H9 (cell line): ENCODE measurements around the gene UQCRFS1. TPM values are rescaled to one million over a fixed set of nuclear protein-coding genes. Genes with fewer than 3 reads are reported as not detected.

Experiments used
- DNase-seq: peaks from one replicate; pipeline ENCODE4 v3.0.0-alpha.2; 2017
- H2AFZ ChIP-seq: one replicate; pipeline ENCODE4 v1.6.1; 2013; ENCODE audit warnings: mild to moderate bottlenecking, low read length, control low read depth, moderate library complexity
- H2AK5ac ChIP-seq: 2 replicates; pipeline ENCODE4 v1.6.1; 2013; ENCODE audit warnings: low read length, control low read depth, mixed read lengths; ENCODE audit not compliant: insufficient read length
- H2BK120ac ChIP-seq: one replicate; pipeline ENCODE4 v1.6.1; 2013; ENCODE audit warnings: low read depth, mild to moderate bottlenecking, low read length, control low read depth, inconsistent platforms; ENCODE audit not compliant: poor library complexity, severe bottlenecking
- H2BK12ac ChIP-seq: 2 replicates; pipeline ENCODE4 v1.6.1; 2013; ENCODE audit warnings: low read length, control low read depth, mixed read lengths, low read depth; ENCODE audit not compliant: insufficient read length
- H2BK15ac ChIP-seq: 2 replicates; pipeline ENCODE4 v1.6.1; 2013; ENCODE audit warnings: low read depth, low read length, control low read depth
- H2BK20ac ChIP-seq: one replicate; pipeline ENCODE4 v1.6.1; 2013; ENCODE audit warnings: low read depth, mild to moderate bottlenecking, low read length, control low read depth, inconsistent platforms; ENCODE audit not compliant: poor library complexity, severe bottlenecking
- H2BK5ac ChIP-seq: 2 replicates; pipeline ENCODE4 v1.6.1; 2013; ENCODE audit warnings: low read length, control low read depth, mixed read lengths; ENCODE audit not compliant: insufficient read length
- H3K14ac ChIP-seq: 2 replicates; pipeline ENCODE4 v1.6.1; 2013; ENCODE audit warnings: low read length, control low read depth; ENCODE audit not compliant: insufficient read depth
- H3K18ac ChIP-seq: 2 replicates; pipeline ENCODE4 v1.6.1; 2013; ENCODE audit warnings: low read depth, mild to moderate bottlenecking, mixed read lengths, low read length, control low read depth; ENCODE audit not compliant: insufficient read length
- H3K23ac ChIP-seq: 2 replicates; pipeline ENCODE4 v1.6.1; 2013; ENCODE audit warnings: low read length, control low read depth, mixed read lengths, low read depth; ENCODE audit not compliant: insufficient read length
- H3K23me2 ChIP-seq: 2 replicates; pipeline ENCODE4 v1.6.1; 2013; ENCODE audit warnings: low read depth, mild to moderate bottlenecking, mixed read lengths, low read length, control low read depth; ENCODE audit not compliant: insufficient read length, poor library complexity, severe bottlenecking
- H3K27ac ChIP-seq: 2 replicates; pipeline ENCODE4 v1.5.1; 2013; ENCODE audit warnings: low read length, control low read depth, mixed read lengths, low read depth; ENCODE audit not compliant: insufficient read length
- H3K27me3 ChIP-seq: 2 replicates; pipeline ENCODE4 v1.6.1; 2013; ENCODE audit warnings: low read length, control low read depth, inconsistent platforms; ENCODE audit not compliant: insufficient read depth
- H3K4ac ChIP-seq: 2 replicates; pipeline ENCODE4 v1.6.1; 2013; ENCODE audit warnings: low read depth, mild to moderate bottlenecking, control low read depth, inconsistent platforms, low read length, moderate library complexity
- H3K4me1 ChIP-seq: 2 replicates; pipeline ENCODE4 v1.6.1; 2013; ENCODE audit warnings: low read length, control low read depth, inconsistent platforms; ENCODE audit not compliant: insufficient read depth
- H3K4me2 ChIP-seq: 2 replicates; pipeline ENCODE4 v1.6.1; 2013; ENCODE audit warnings: low read length, control low read depth, mixed read lengths; ENCODE audit not compliant: insufficient read length, insufficient read depth
- H3K56ac ChIP-seq: 2 replicates; pipeline ENCODE4 v1.6.1; 2013; ENCODE audit warnings: low read depth, mild to moderate bottlenecking, mixed read lengths, low read length, control low read depth; ENCODE audit not compliant: insufficient read length
- H3K79me1 ChIP-seq: 2 replicates; pipeline ENCODE4 v1.6.1; 2013; ENCODE audit warnings: low read depth, mild to moderate bottlenecking, moderate library complexity, low read length, control low read depth, inconsistent platforms; ENCODE audit not compliant: insufficient read depth, poor library complexity, severe bottlenecking
- H3K79me2 ChIP-seq: 2 replicates; pipeline ENCODE4 v1.6.1; 2013; ENCODE audit warnings: low read length, control low read depth, inconsistent platforms; ENCODE audit not compliant: insufficient read depth
- H3K9ac ChIP-seq: 2 replicates; pipeline ENCODE4 v1.6.1; 2013; ENCODE audit warnings: low read length, control low read depth, mixed read lengths; ENCODE audit not compliant: insufficient read length; ENCODE audit errors: extremely low read depth
- H3K9me3 ChIP-seq: one replicate; pipeline ENCODE4 v1.6.1; 2013; ENCODE audit warnings: low read depth, low read length, inconsistent platforms; ENCODE audit not compliant: control insufficient read depth
- H3T11ph ChIP-seq: one replicate; pipeline ENCODE4 v1.6.1; 2013; ENCODE audit warnings: mild to moderate bottlenecking, low read length, control low read depth, inconsistent platforms
- H4K20me1 ChIP-seq: one replicate; pipeline ENCODE4 v1.6.1; 2013; ENCODE audit not compliant: control insufficient read depth, insufficient read length, insufficient read depth
- H4K5ac ChIP-seq: 2 replicates; pipeline ENCODE4 v1.6.1; 2013; ENCODE audit warnings: low read depth, mild to moderate bottlenecking, mixed read lengths, low read length, control low read depth; ENCODE audit not compliant: insufficient read length
- H4K8ac ChIP-seq: replicated peaks from 2 replicates; pipeline ENCODE4 v1.6.1; 2013; ENCODE audit warnings: low read length, control low read depth, mixed read lengths, low read depth; ENCODE audit not compliant: insufficient read length
- H4K91ac ChIP-seq: 2 replicates; pipeline ENCODE4 v1.6.1; 2013; ENCODE audit warnings: low read depth, mild to moderate bottlenecking, moderate library complexity, mixed read lengths, low read length, control low read depth; ENCODE audit not compliant: insufficient read length
- H3K27ac Mint-ChIP-seq, 3 experiments: 2 replicates in 2 of 3; 3 replicates in 1 of 3; pipeline ENCODE4 v1.8.0; 2020 to 2021; ENCODE audit warnings: mixed read lengths in 3 of 3, mild to moderate bottlenecking in 1 of 3, moderate library complexity in 1 of 3
- H3K27me3 Mint-ChIP-seq: 2 replicates; pipeline ENCODE4 v1.8.0; 2021; ENCODE audit warnings: low read depth, mild to moderate bottlenecking, moderate library complexity, mixed read lengths
- H3K36me3 Mint-ChIP-seq, 3 experiments: 2 replicates in 2 of 3; 3 replicates in 1 of 3; pipeline ENCODE4 v1.8.0; 2020 to 2021; ENCODE audit warnings: low read depth in 3 of 3, mixed read lengths in 3 of 3; ENCODE audit not compliant: insufficient read depth in 1 of 3
- H3K4me1 Mint-ChIP-seq, 2 experiments: 2 replicates each; pipeline ENCODE4 v1.8.0; 2020; ENCODE audit warnings: mixed read lengths in 2 of 2
- H3K4me3 Mint-ChIP-seq, 2 experiments: 2 replicates in 1 of 2; 3 replicates in 1 of 2; pipeline ENCODE4 v1.8.0; 2020 to 2021; ENCODE audit warnings: mild to moderate bottlenecking in 2 of 2, mixed read lengths in 2 of 2, moderate library complexity in 1 of 2
- H3K9me3 Mint-ChIP-seq, 2 experiments: 2 replicates in 1 of 2; 3 replicates in 1 of 2; pipeline ENCODE4 v1.8.0; 2020; ENCODE audit warnings: mild to moderate bottlenecking in 2 of 2, mixed read lengths in 2 of 2, moderate library complexity in 1 of 2
- whole genome bisulfite sequencing: extraction: QIAGEN DNeasy Blood & Tissue Kit; methylation state at CpG from one replicate; pipeline ENCODE4 v1.1.7; 2013; ENCODE audit warnings: missing lambda C conversion rate, low lambda C conversion rate, mixed read lengths; ENCODE audit not compliant: insufficient read length; ENCODE audit errors: extremely low coverage; 5-methylcytosine and 5-hydroxymethylcytosine counted together
- total RNA-seq: library from RNA; stranded (reverse); gene quantifications from 2 replicates; pipeline ENCODE4 v1.2.1, GENCODE V29; 2021
- TF ChIP-seq, protein P1 (sequence below): fragments of 200-600 bp; sonication (generic); conservative IDR thresholded peaks from 3 replicates; pipeline ENCODE4 v1.8.0; 2021; ENCODE audit warnings: antibody characterized with exemption, mild to moderate bottlenecking

Gene UQCRFS1
- total RNA-seq, 1 experiment from 2014 or later: 46.1 TPM

DNA sequence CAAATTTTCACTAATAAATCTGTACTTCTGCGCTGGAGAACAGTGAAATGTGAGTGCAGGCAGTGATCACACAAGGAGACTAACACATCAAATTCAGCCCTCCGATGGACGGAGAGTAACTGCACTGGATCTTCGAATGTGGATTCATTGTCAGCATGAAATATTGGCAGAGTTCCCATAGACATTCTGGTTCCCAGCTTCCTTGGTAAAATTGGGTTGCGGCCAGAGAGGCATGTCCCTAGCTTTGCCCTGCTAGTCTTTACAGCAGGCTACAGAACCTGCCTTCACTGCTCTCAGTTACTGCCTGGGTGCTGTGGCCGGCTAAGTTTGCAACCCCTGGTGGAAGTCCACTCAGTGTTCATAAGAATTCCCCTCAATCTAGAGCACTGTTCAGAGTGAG, 32.3 kb upstream of the UQCRFS1 start:
- Histone ChIP-seq H2AFZ (no peak overlapping the region), H3K4me1 (no peaks in the 10 kb centered on the region), H3K79me2 (no peaks in the 10 kb centered on the region), H2BK15ac (no peak overlapping the region), H3K9me3 (no peaks in the 10 kb centered on the region), H3K9ac (no peak overlapping the region), H2BK20ac (no peak overlapping the region), H3K4me2 (no peak overlapping the region), H2BK5ac (no peak overlapping the region), H3K18ac (no peak overlapping the region), H3K27me3 (no peaks in the 10 kb centered on the region), H2AK5ac (no peak overlapping the region), H2BK12ac (no peak overlapping the region), H4K5ac (no peak overlapping the region), H3K23me2 (no peaks in the 10 kb centered on the region), H2BK120ac (no peak overlapping the region), H3K79me1 (no peaks in the 10 kb centered on the region), H3T11ph (no peak overlapping the region), H4K20me1 (no peaks in the 10 kb centered on the region), H3K23ac (no peak overlapping the region), H3K27ac (no peak overlapping the region), H3K56ac (no peak overlapping the region), H3K4ac (no peak overlapping the region), H3K14ac (no peak overlapping the region), H4K91ac (no peak overlapping the region), H4K8ac (no peak overlapping the region)
- Mint-ChIP-seq H3K27ac (peak overlapping the region in 1 of 3 experiments; percentile 19; a peak in 1 of 7 replicates), H3K4me1 (peaks cover 23 to 26% of the 10 kb centered on the region in 2 experiments), H3K27me3 (peaks cover 11% of the 10 kb centered on the region), H3K36me3 (0 out of 7 replicates have a peak, but pooled peaks cover 0 to 1% (median 0%) of the 10 kb centered on the region in 3 experiments), H3K4me3 (no peak overlapping the region), H3K9me3 (peaks cover 0 to 2% of the 10 kb centered on the region in 2 experiments; a peak in 2 of 5 replicates)
- TF ChIP-seq, protein P1, sequence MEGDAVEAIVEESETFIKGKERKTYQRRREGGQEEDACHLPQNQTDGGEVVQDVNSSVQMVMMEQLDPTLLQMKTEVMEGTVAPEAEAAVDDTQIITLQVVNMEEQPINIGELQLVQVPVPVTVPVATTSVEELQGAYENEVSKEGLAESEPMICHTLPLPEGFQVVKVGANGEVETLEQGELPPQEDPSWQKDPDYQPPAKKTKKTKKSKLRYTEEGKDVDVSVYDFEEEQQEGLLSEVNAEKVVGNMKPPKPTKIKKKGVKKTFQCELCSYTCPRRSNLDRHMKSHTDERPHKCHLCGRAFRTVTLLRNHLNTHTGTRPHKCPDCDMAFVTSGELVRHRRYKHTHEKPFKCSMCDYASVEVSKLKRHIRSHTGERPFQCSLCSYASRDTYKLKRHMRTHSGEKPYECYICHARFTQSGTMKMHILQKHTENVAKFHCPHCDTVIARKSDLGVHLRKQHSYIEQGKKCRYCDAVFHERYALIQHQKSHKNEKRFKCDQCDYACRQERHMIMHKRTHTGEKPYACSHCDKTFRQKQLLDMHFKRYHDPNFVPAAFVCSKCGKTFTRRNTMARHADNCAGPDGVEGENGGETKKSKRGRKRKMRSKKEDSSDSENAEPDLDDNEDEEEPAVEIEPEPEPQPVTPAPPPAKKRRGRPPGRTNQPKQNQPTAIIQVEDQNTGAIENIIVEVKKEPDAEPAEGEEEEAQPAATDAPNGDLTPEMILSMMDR: no peak
- no CpG with 5 or more reads among the region's 6 CpGs for WGBS
- DNase-seq: no peak
